8988T (cell line): ENCODE data around the gene DLG2.
"Not testable (repeated sequence)": the region's sequence is repeated elsewhere in the genome, so short reads cannot be mapped to it uniquely, and the experiment has no call there.

Experiments
- DNase-seq: peaks from one replicate; pipeline ENCODE4 v3.0.0; 2011

Gene DLG2

GRCh38 chr11:85301895-85302678 is 325.1 kb downstream of the DLG2 start:
- no peak for DNase-seq

GRCh38 chr11:85299258-85299942 is 327.7 kb downstream of the DLG2 start:
- no peak for DNase-seq

- DNase-seq, result no peak
Measured at GRCh38 chr11:85295694-85296271, 331.4 kb downstream of the DLG2 start.

- DNase-seq, result no peak
Measured at GRCh38 chr11:85281550-85281949, 345.6 kb downstream of the DLG2 start.

- no peak for DNase-seq
Measured at GRCh38 chr11:85279267-85279666, 347.9 kb downstream of the DLG2 start.

GRCh38 chr11:85277693-85278092 is 349.5 kb downstream of the DLG2 start:
- no peak for DNase-seq

- DNase-seq, result no peak
Measured at GRCh38 chr11:85276332-85276731, 350.8 kb downstream of the DLG2 start.

GRCh38 chr11:85270315-85270714 is 356.8 kb downstream of the DLG2 start:
- not testable (repeated sequence) for DNase-seq

GRCh38 chr11:85269109-85269508 is 358.0 kb downstream of the DLG2 start:
- DNase-seq, result no peak

- DNase-seq, result no peak
Measured at GRCh38 chr11:85266646-85267045, 360.5 kb downstream of the DLG2 start.

GRCh38 chr11:85263328-85263727 is 363.8 kb downstream of the DLG2 start:
- DNase-seq, result no peak

GRCh38 chr11:85257837-85258236 is 369.3 kb downstream of the DLG2 start:
- no peak for DNase-seq

- DNase-seq, result no peak
Measured at GRCh38 chr11:85256433-85256832, 370.7 kb downstream of the DLG2 start.

GRCh38 chr11:85249482-85249881 is 377.7 kb downstream of the DLG2 start:
- DNase-seq, result no peak

GRCh38 chr11:85247797-85248196 is 379.3 kb downstream of the DLG2 start:
- DNase-seq, result no peak

- DNase-seq, result no peak
Measured at GRCh38 chr11:85238906-85239305, 388.2 kb downstream of the DLG2 start.

- DNase-seq, result not testable (repeated sequence)
Measured at GRCh38 chr11:85238038-85238437, 389.1 kb downstream of the DLG2 start.

- no peak for DNase-seq
Measured at GRCh38 chr11:85236211-85236610, 390.9 kb downstream of the DLG2 start.

- DNase-seq, result no peak
Measured at GRCh38 chr11:85232559-85232958, 394.6 kb downstream of the DLG2 start.

GRCh38 chr11:85231588-85231987 is 395.6 kb downstream of the DLG2 start:
- DNase-seq, result no peak

- DNase-seq, result not testable (repeated sequence)
Measured at GRCh38 chr11:85229723-85230122, 397.4 kb downstream of the DLG2 start.

GRCh38 chr11:85196968-85197367 is 430.2 kb downstream of the DLG2 start:
- DNase-seq, result no peak

- DNase-seq, result no peak
Measured at GRCh38 chr11:85195934-85196333, 431.2 kb downstream of the DLG2 start.

GRCh38 chr11:85187992-85188391 is 439.2 kb downstream of the DLG2 start:
- DNase-seq, result no peak
